GM11168 (cell line): ENCODE results near the gene B4GALNT4.
"Not testable (repeated sequence)": the region's sequence is repeated elsewhere in the genome, so short reads cannot be mapped to it uniquely, and the experiment has no call there.

Experiments
- in situ Hi-C: fragments of 300-500 bp; cut with MboI; formaldehyde crosslinking; loops from one replicate; pipeline ENCODE4 v1.12.0; 2022; ENCODE audit warnings: low sequenced_read_pairs; ENCODE audit not compliant: unreplicated experiment

The B4GALNT4 gene

GRCh38 chr11:334264-334994, 34.9 kb upstream of the B4GALNT4 start:
- in situ Hi-C loops, result no loop called here

- in situ Hi-C loops, result no loop called here
Observed at GRCh38 chr11:335779-336658, 33.3 kb upstream of the B4GALNT4 start.

- in situ Hi-C loops, result no loop called here
Observed at GRCh38 chr11:336659-337198, 32.6 kb upstream of the B4GALNT4 start.

- in situ Hi-C loops, result no loop called here
Observed at GRCh38 chr11:337711-338110, 31.6 kb upstream of the B4GALNT4 start.

GRCh38 chr11:339963-340362, 29.3 kb upstream of the B4GALNT4 start:
- in situ Hi-C loops, result no loop called here

- in situ Hi-C loops, result no loop called here
Observed at GRCh38 chr11:340539-341512, 28.5 kb upstream of the B4GALNT4 start.

- in situ Hi-C loops, result no loop called here
Observed at GRCh38 chr11:342328-342727, 27.0 kb upstream of the B4GALNT4 start.

GRCh38 chr11:344836-345578, 24.3 kb upstream of the B4GALNT4 start:
- in situ Hi-C loops, result loop anchor here (5.0 kb wide), 1 partner anchor 43 kb away; no protein-coding TSS in a partner anchor

- in situ Hi-C loops, result loop anchor here (5.0 kb wide), 1 partner anchor 44 kb away; no protein-coding TSS in a partner anchor
Observed at GRCh38 chr11:346529-346928, 22.8 kb upstream of the B4GALNT4 start.

GRCh38 chr11:349270-349954, 19.9 kb upstream of the B4GALNT4 start:
- in situ Hi-C loops, result loop anchor here (5.0 kb wide), 1 partner anchor 47 kb away; no protein-coding TSS in a partner anchor

GRCh38 chr11:350033-350722, 19.1 kb upstream of the B4GALNT4 start:
- in situ Hi-C loops, result not testable (repeated sequence)

- in situ Hi-C loops, result no loop called here
Observed at GRCh38 chr11:350723-351255, 18.5 kb upstream of the B4GALNT4 start.

GRCh38 chr11:351411-351810, 17.9 kb upstream of the B4GALNT4 start:
- in situ Hi-C loops, result no loop called here

- in situ Hi-C loops, result no loop called here
Observed at GRCh38 chr11:352456-353031, 16.8 kb upstream of the B4GALNT4 start.

GRCh38 chr11:353179-353873, 16.0 kb upstream of the B4GALNT4 start:
- in situ Hi-C loops, result no loop called here

GRCh38 chr11:355581-356458, 13.5 kb upstream of the B4GALNT4 start:
- in situ Hi-C loops, result loop anchor here (5.0 kb wide), 1 partner anchor 149 kb away; the partner anchor contains the start of genes BET1L and RIC8A
